Hepatocyte (in vitro differentiated cells): ENCODE results near the gene HOXB3.

Experiments
- CTCF ChIP-seq: fragments of 200-600 bp; sonication (generic); IDR thresholded peaks from 2 replicates; pipeline ENCODE4 v1.5.1; 2016; ENCODE audit warnings: antibody characterized with exemption, mild to moderate bottlenecking; ENCODE audit not compliant: poor library complexity
- EZH2phosphoT487 ChIP-seq: fragments of 200-600 bp; sonication (generic); IDR thresholded peaks from one replicate; pipeline ENCODE4 v1.6.1; 2018; ENCODE audit warnings: antibody characterized with exemption, mild to moderate bottlenecking, low read depth, moderate library complexity; ENCODE audit not compliant: unreplicated experiment, severe bottlenecking

GRCh38 chr17:48630009-48630924 lies 40.2 kb upstream of the HOXB3 start:
- TF ChIP-seq CTCF (no peak), EZH2phosphoT487 (no peak)
